GM12878 (cell line): ENCODE measurements around the gene RNF168. TPM values are rescaled to one million over a fixed set of nuclear protein-coding genes. Genes with fewer than 3 reads are reported as not detected.
"Not testable (repeated sequence)": the region's sequence is repeated elsewhere in the genome, so short reads cannot be mapped to it uniquely, and the experiment has no call there.

Source experiments
- ATAC-seq: fragments of 200-7000 bp; cut with Tn5 transposase; 3 replicates; pipeline ENCODE4 v1.9.1; 2020; ENCODE audit warnings: mild to moderate bottlenecking, moderate library complexity
- BruUV-seq: library from RNA; stranded (reverse); fragments of 400-500 nt; replicated peaks from 2 replicates; lab custom pipeline; 2021; lab: Mats Ljungman, UMichigan
- CTCF ChIA-PET: fragments of 300-600 bp; sonication (Branson Sonifier 250); formaldehyde crosslinking; extraction: SDS; loops from one replicate; lab custom pipeline; 2021; ENCODE audit warnings: inconsistent platforms; lab: Yijun Ruan, JAX
- POLR2A ChIA-PET: fragments of 350-600 bp; formaldehyde crosslinking; extraction: SDS; loops from one replicate; lab custom pipeline; 2021; ENCODE audit warnings: inconsistent platforms; lab: Charles Lee
- RAD21 ChIA-PET: fragments of 300-600 bp; sonication (Branson Sonifier 250); formaldehyde crosslinking; loops from one replicate; lab custom pipeline; 2023; ENCODE audit warnings: antibody characterized with exemption; ENCODE audit not compliant: unreplicated experiment; lab: Charles Lee
- SMC1A ChIA-PET: fragments of 300-600 bp; sonication (Branson Sonifier 250); formaldehyde crosslinking; loops from one replicate; lab custom pipeline; 2023; ENCODE audit not compliant: unreplicated experiment, uncharacterized antibody; lab: Charles Lee
- DNase-seq: peaks from one replicate; pipeline ENCODE4 v3.0.0-alpha.2; 2011; ENCODE audit warnings: low read depth, low spot score
- FAIRE-seq: peaks from 3 replicates; lab custom pipeline; 2011; peaks lifted over from hg19 to GRCh38; lab: Jason Lieb, UNC
- H2AFZ ChIP-seq: 2 replicates; pipeline ENCODE4 v1.6.0; 2011; ENCODE audit warnings: low read depth, low read length, control low read depth; ENCODE audit not compliant: control insufficient read depth
- H3K27ac ChIP-seq: 2 replicates; pipeline ENCODE4 v1.5.1; 2011; ENCODE audit warnings: control low read depth; ENCODE audit not compliant: control insufficient read depth, insufficient read depth
- H3K27me3 ChIP-seq, 2 experiments: replicated peaks in 1 of 2; 2 replicates each; pipeline versions ENCODE4 v1.6.0 to v1.6.1; 2011; ENCODE audit warnings: low read length in 1 of 2; ENCODE audit not compliant: control insufficient read depth in 2 of 2, insufficient read depth in 2 of 2
- H3K36me3 ChIP-seq, 2 experiments: 2 replicates each; pipeline ENCODE4 v1.5.1; 2011; ENCODE audit warnings: low read length in 1 of 2; ENCODE audit not compliant: control insufficient read depth in 2 of 2, insufficient read depth in 2 of 2
- H3K4me1 ChIP-seq: 2 replicates; pipeline ENCODE4 v1.6.1; 2011; ENCODE audit warnings: mild to moderate bottlenecking, low read length, moderate library complexity, mixed read lengths; ENCODE audit not compliant: control insufficient read depth, insufficient read depth
- H3K4me2 ChIP-seq: 2 replicates; pipeline ENCODE4 v1.6.0; 2011; ENCODE audit warnings: control low read depth; ENCODE audit not compliant: control insufficient read depth, insufficient read depth
- H3K4me3 ChIP-seq: fragments of 200-600 bp; sonication (generic); 2 replicates; pipeline ENCODE4 v1.5.1; 2016
- H3K79me2 ChIP-seq: 2 replicates; pipeline ENCODE4 v1.6.0; 2011; ENCODE audit warnings: low read length; ENCODE audit not compliant: control insufficient read depth, insufficient read depth
- H3K9ac ChIP-seq: 2 replicates; pipeline ENCODE4 v1.8.0; 2011; ENCODE audit warnings: low read length, control low read depth, mixed read lengths; ENCODE audit not compliant: control insufficient read depth, insufficient read depth
- H3K9me3 ChIP-seq: replicated peaks from 3 replicates; pipeline ENCODE4 v1.5.1; 2011; ENCODE audit warnings: mild to moderate bottlenecking, low read length; ENCODE audit not compliant: control insufficient read depth, insufficient read depth
- H4K20me1 ChIP-seq: 2 replicates; pipeline ENCODE4 v1.6.0; 2011; ENCODE audit not compliant: control insufficient read depth, insufficient read depth
- ATF7 ChIP-seq: fragments of 450-650 bp; IDR thresholded peaks from 2 replicates; pipeline ENCODE4 v1.6.1; 2016; ENCODE audit warnings: low read depth, mild to moderate bottlenecking
- BHLHE40 ChIP-seq, 2 experiments: fragments of 450-650 bp in 1 of 2; IDR thresholded peaks; 2 replicates each; pipeline ENCODE4 v1.6.1; 2011 to 2017; ENCODE audit warnings: low read depth in 2 of 2, borderline replicate concordance in 1 of 2, improper control_type of control experiment in 1 of 2, low read length in 1 of 2, mild to moderate bottlenecking in 1 of 2
- CHD2 ChIP-seq: IDR thresholded peaks from 2 replicates; pipeline ENCODE4 v1.6.1; 2011; ENCODE audit warnings: low read depth, low read length, improper control_type of control experiment, borderline replicate concordance
- FOS ChIP-seq: IDR thresholded peaks from 3 replicates; pipeline ENCODE4 v1.6.1; 2011; ENCODE audit warnings: borderline replicate concordance; ENCODE audit not compliant: insufficient read length; ENCODE audit errors: extremely low read depth
- LARP7 ChIP-seq: fragments of 450-650 bp; IDR thresholded peaks from 2 replicates; pipeline ENCODE4 v1.6.1; 2017; ENCODE audit warnings: mild to moderate bottlenecking
- POU2F2 ChIP-seq: IDR thresholded peaks from 3 replicates; pipeline ENCODE4 v1.6.1; 2011; ENCODE audit warnings: low read depth, mild to moderate bottlenecking, low read length, borderline replicate concordance
- RUNX3 ChIP-seq: IDR thresholded peaks from 2 replicates; pipeline ENCODE4 v1.6.1; 2012; ENCODE audit warnings: low read length, inconsistent platforms
- SMAD1 ChIP-seq: fragments of 450-650 bp; IDR thresholded peaks from 2 replicates; pipeline ENCODE4 v1.6.1; 2018; ENCODE audit warnings: mild to moderate bottlenecking, low read depth; ENCODE audit not compliant: partially characterized antibody
- SP1 ChIP-seq: IDR thresholded peaks from one replicate; pipeline ENCODE4 v1.6.1; 2011; ENCODE audit warnings: low read depth, low read length
- WGBS: methylation state at CpG from one replicate; pipeline ENCODE4 v1.1.6; 2016; ENCODE audit warnings: low lambda C conversion rate; ENCODE audit not compliant: insufficient replicate concordance, insufficient coverage; ENCODE audit errors: missing lambda C conversion rate; 5-methylcytosine and 5-hydroxymethylcytosine counted together
- in situ Hi-C: fragments of 300-500 bp; cut with MboI; formaldehyde crosslinking; loops from 9 replicates; pipeline ENCODE4 v1.14.3; 2018; ENCODE audit warnings: mixed read lengths
- intact Hi-C: fragments of 100-400 bp; cut with micrococcal nuclease; formaldehyde crosslinking; loops from one replicate; pipeline ENCODE4 v1.14.2; 2022; ENCODE audit not compliant: unreplicated experiment
- polyA plus RNA-seq, 11 experiments: library from polyadenylated mRNA; depleted of rRNA in 4 of 11; unstranded in 6 of 11; stranded (reverse) in 5 of 11; fragments of >200 nt; fragmentation: Nextera tagmentation in 4 of 11; fragmentation: Illumina TruSeq in 1 of 11; extraction: Ambion mirVana in 4 of 11; extraction: Trizol in 1 of 11; gene quantifications; 1 replicate in 1 of 11; 2 replicates in 10 of 11; pipeline versions ENCODE4 v1.2.1 to v1.2.3, GENCODE V29; 2011 to 2016; ENCODE audit warnings: inconsistent platforms in 2 of 11, missing spikeins in 2 of 11, low read depth in 1 of 11
- total RNA-seq, 4 experiments: library from RNA; depleted of rRNA in 3 of 4; stranded (reverse); fragments of >200 nt in 3 of 4; fragmentation: Illumina TruSeq in 1 of 4; extraction: Trizol in 1 of 4; gene quantifications; 2 replicates each; pipeline versions ENCODE4 v1.2.1 to v1.2.3, GENCODE V29; 2013 to 2021
- TF ChIP-seq, protein P1 (sequence below): IDR thresholded peaks from 2 replicates; pipeline ENCODE4 v1.6.1; 2012; ENCODE audit warnings: mild to moderate bottlenecking, low read depth, low read length

The RNF168 gene
- total and polyA plus RNA-seq, 10 of the 15 experiments (the other 5 are each of a cell fraction or from before 2014, with no cell fraction given) = 12.7 to 47.5 (median 24.8) TPM

- intact Hi-C loops, H3K4me1 ChIP-seq, H3K4me3 ChIP-seq, H3K27ac ChIP-seq, H3K9me3 ChIP-seq, FAIRE-seq, H3K9ac ChIP-seq, H4K20me1 ChIP-seq, H3K27me3 ChIP-seq, H3K36me3 ChIP-seq, in situ Hi-C loops, H3K4me2 ChIP-seq, DNase-seq, H2AFZ ChIP-seq, BruUV-seq: not testable (repeated sequence)
- WGBS = 90% methylated on average over 5 of the region's 5 CpGs
- POLR2A ChIA-PET = interaction anchor here (0.7 kb wide), 1 partner anchor 44 kb away, joined by 3 read pairs; no protein-coding TSS in a partner anchor
- RAD21 ChIA-PET = interaction anchor here (0.8 kb wide), 1 partner anchor 10 kb away, joined by 3 read pairs; no protein-coding TSS in a partner anchor
- peaks cover 86% of the 10 kb centered on the region for H3K79me2 ChIP-seq
- CTCF ChIA-PET = interaction anchor here (1.0 kb wide), 2 partner anchors 10 to 59 kb away, joined by 3 read pairs; no protein-coding TSS in a partner anchor
- TF ChIP-seq BHLHE40 (IDR thresholded peaks at IDR 0.05; ENCODE audit: borderline replicate concordance in 1 of 2, low read depth in 2 of 2, low read length in 1 of 2) = peak in 1 of 2 experiments; percentile 40; a peak in 2 of 4 replicates
- peak; percentile 21; the same call in 1 of the 2 replicates for TF ChIP-seq RUNX3
- TF ChIP-seq ATF7 = 0 out of 2 replicates have a peak, but pooled peaks have one; percentile 28
- SMC1A ChIA-PET = interaction anchor here (0.9 to 3.3 kb wide), 7 partner anchors 9 to 62 kb away, joined by 3 to 11 read pairs (median 4); partner anchors contain the start of gene UBXN7
- ATAC-seq = peak; percentile 54
Observed at GRCh38 chr3:196421668-196422067, 81.9 kb downstream of the RNF168 start.

DNA sequence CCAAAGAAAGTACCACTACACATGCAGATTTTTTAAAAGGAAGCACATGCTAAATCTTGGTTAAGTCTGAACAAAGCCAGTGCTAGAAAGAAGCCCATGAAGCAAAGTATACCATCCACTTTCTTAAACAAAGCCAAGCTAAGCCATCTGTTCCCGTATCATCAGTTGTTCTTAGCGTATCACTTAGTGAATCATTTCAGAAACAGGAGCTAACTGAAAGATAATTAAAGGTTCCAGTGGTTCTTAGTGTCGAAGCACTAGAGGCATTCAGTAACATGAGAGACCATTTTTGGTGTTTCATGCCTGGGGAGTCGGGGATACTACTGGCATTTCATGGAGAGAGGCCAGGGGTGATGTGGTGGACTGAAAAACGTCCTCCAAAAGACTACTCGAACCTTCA is 84.2 kb downstream of the RNF168 start:
- FAIRE-seq (peak; percentile 81), DNase-seq (no peak), ATAC-seq (no peak)
- BruUV-seq = no TSS peak
- 73% methylated on average over 6 of the region's 6 CpGs for WGBS
- in situ Hi-C loops (no loop called here), intact Hi-C loops (no loop called here)
- Histone ChIP-seq H4K20me1 (no peaks in the 10 kb centered on the region), H3K4me3 (no peak overlapping the region), H3K27me3 (no peaks in the 10 kb centered on the region), H3K9me3 (peaks cover 4% of the 10 kb centered on the region), H2AFZ (no peak overlapping the region), H3K36me3 (peaks cover 0 to 5% of the 10 kb centered on the region in 2 experiments; a peak in 2 of 4 replicates), H3K79me2 (peaks cover 89% of the 10 kb centered on the region), H3K4me2 (no peak overlapping the region), H3K9ac (no peak overlapping the region), H3K4me1 (peaks cover 7% of the 10 kb centered on the region), H3K27ac (no peak overlapping the region)
- ChIA-PET SMC1A (interaction anchor here (1.3 to 3.3 kb wide), 3 partner anchors 8 to 12 kb away, joined by 3 to 11 read pairs (median 5); no protein-coding TSS in a partner anchor), CTCF (no interaction called here), POLR2A (interaction anchor here (1.1 to 1.4 kb wide), 2 partner anchors 11 kb away, joined by 3 to 4 read pairs; no protein-coding TSS in a partner anchor), RAD21 (no interaction called here)
- no peak for TF ChIP-seq FOS
- no peak for TF ChIP-seq ATF7
- TF ChIP-seq SMAD1 = no peak
- no peak for TF ChIP-seq CHD2
- no peak for TF ChIP-seq SP1
- no peak for TF ChIP-seq POU2F2
- TF ChIP-seq, protein P1, sequence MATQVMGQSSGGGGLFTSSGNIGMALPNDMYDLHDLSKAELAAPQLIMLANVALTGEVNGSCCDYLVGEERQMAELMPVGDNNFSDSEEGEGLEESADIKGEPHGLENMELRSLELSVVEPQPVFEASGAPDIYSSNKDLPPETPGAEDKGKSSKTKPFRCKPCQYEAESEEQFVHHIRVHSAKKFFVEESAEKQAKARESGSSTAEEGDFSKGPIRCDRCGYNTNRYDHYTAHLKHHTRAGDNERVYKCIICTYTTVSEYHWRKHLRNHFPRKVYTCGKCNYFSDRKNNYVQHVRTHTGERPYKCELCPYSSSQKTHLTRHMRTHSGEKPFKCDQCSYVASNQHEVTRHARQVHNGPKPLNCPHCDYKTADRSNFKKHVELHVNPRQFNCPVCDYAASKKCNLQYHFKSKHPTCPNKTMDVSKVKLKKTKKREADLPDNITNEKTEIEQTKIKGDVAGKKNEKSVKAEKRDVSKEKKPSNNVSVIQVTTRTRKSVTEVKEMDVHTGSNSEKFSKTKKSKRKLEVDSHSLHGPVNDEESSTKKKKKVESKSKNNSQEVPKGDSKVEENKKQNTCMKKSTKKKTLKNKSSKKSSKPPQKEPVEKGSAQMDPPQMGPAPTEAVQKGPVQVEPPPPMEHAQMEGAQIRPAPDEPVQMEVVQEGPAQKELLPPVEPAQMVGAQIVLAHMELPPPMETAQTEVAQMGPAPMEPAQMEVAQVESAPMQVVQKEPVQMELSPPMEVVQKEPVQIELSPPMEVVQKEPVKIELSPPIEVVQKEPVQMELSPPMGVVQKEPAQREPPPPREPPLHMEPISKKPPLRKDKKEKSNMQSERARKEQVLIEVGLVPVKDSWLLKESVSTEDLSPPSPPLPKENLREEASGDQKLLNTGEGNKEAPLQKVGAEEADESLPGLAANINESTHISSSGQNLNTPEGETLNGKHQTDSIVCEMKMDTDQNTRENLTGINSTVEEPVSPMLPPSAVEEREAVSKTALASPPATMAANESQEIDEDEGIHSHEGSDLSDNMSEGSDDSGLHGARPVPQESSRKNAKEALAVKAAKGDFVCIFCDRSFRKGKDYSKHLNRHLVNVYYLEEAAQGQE = no peak
- no peak for TF ChIP-seq LARP7
